Activated naive CD8-positive, alpha-beta T cell treated with anti-CD3 and anti-CD28 coated beads for 36 hours (primary cell): ENCODE results near the gene PTPN6. TPM values are rescaled to one million over a fixed set of nuclear protein-coding genes. Genes with fewer than 3 reads are reported as not detected.
A peak's percentile ranks its signal among the peaks of the same experiment; 100 is the strongest.

Experiments used
- DNase-seq: peaks from one replicate; pipeline ENCODE4 v3.0.0; 2021
- H3K27ac Mint-ChIP-seq: one replicate; pipeline ENCODE4 v1.8.0; 2022; ENCODE audit warnings: mild to moderate bottlenecking, moderate library complexity, mixed read lengths
- H3K27me3 Mint-ChIP-seq: one replicate; pipeline ENCODE4 v1.8.0; 2022; ENCODE audit warnings: mild to moderate bottlenecking, mixed read lengths
- H3K36me3 Mint-ChIP-seq: one replicate; pipeline ENCODE4 v1.8.0; 2021; ENCODE audit warnings: mild to moderate bottlenecking, mixed read lengths
- H3K4me1 Mint-ChIP-seq: one replicate; pipeline ENCODE4 v1.8.0; 2021; ENCODE audit warnings: mixed read lengths
- H3K4me3 Mint-ChIP-seq: one replicate; pipeline ENCODE4 v1.8.0; 2022; ENCODE audit warnings: mild to moderate bottlenecking, moderate library complexity, mixed read lengths
- H3K9me3 Mint-ChIP-seq: one replicate; pipeline ENCODE4 v1.8.0; 2022; ENCODE audit warnings: mixed read lengths
- total RNA-seq, 2 experiments: library from RNA; stranded (reverse); gene quantifications; one replicate each; pipeline ENCODE4 v1.2.3, GENCODE V29; 2021

PTPN6 gene
- total RNA-seq, 2 experiments from 2014 or later = 457 to 467 TPM

DNA sequence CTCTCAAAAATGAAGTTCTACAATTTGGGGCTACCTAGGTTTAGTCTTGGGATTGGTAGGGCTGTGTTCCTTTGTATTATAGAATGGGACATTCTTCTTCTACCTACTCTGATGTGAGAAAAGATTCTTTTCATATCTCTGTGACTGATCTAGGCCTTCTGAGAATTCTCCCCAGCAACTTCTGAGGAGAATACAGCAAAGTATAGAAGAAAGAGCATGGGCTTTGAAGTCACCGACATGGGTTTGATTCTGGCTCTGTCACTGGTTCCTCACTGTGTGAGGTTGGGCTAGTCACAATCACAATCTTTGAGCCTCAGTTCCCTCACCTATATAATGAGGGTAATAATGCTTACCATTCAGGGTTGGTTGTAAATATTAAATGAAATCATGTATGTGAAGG, 18.4 kb upstream of the PTPN6 start:
- Mint-ChIP-seq H3K27ac (peak overlapping the region; percentile 59), H3K9me3 (no peaks in the 10 kb centered on the region), H3K4me1 (peaks cover 66% of the 10 kb centered on the region), H3K27me3 (no peaks in the 10 kb centered on the region), H3K36me3 (peaks cover 32% of the 10 kb centered on the region), H3K4me3 (no peak overlapping the region)
- no peak for DNase-seq

DNA sequence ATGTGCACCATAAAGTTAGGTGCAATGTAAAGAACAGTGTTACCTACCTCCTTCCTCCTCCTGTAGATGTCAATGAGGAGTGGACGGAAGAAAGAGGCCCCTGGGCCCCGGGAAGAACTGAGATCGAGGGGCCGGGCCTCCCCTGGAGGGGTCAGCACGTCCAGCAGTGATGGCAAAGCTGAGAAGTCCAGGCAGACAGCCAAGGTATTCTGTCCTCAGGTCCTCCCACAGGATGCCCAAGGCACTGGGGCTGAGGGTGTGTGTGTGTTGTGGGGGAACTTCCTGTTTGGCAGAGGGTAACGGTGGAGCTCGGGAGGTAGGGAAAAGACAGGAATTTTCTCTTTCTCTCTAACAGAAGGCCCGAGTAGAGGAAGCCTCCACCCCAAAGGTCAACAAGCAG, 17.0 kb upstream of the PTPN6 start:
- Mint-ChIP-seq H3K4me3 (no peak overlapping the region), H3K27me3 (no peaks in the 10 kb centered on the region), H3K4me1 (peaks cover 65% of the 10 kb centered on the region), H3K9me3 (no peaks in the 10 kb centered on the region), H3K36me3 (peaks cover 35% of the 10 kb centered on the region), H3K27ac (peak overlapping the region; percentile 77)
- DNase-seq = no peak

DNA sequence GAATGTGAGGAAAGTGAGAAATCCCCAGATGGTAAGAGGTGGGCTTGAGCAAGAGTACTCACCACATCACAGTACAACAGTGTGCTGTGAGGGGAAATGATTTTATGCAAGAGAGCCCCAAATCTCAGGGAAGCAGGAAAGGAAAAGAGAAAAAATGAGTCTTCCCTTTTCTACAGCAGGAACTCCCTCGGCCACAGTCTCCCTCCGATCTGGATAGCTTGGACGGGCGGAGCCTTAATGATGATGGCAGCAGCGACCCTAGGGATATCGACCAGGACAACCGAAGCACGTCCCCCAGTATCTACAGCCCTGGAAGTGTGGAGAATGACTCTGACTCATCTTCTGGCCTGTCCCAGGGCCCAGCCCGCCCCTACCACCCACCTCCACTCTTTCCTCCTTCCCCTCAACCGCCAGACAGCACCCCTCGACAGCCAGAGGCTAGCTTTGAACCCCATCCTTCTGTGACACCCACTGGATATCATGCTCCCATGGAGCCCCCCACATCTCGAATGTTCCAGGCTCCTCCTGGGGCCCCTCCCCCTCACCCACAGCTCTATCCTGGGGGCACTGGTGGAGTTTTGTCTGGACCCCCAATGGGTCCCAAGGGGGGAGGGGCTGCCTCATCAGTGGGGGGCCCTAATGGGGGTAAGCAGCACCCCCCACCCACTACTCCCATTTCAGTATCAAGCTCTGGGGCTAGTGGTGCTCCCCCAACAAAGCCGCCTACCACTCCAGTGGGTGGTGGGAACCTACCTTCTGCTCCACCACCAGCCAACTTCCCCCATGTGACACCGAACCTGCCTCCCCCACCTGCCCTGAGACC, 15.6 kb upstream of the PTPN6 start:
- Mint-ChIP-seq H3K9me3 (no peaks in the 10 kb centered on the region), H3K27ac (peak overlapping the region; percentile 99), H3K36me3 (peaks cover 41% of the 10 kb centered on the region), H3K4me3 (peak overlapping the region; percentile 96), H3K4me1 (peaks cover 59% of the 10 kb centered on the region), H3K27me3 (no peaks in the 10 kb centered on the region)
- no peak for DNase-seq

DNA sequence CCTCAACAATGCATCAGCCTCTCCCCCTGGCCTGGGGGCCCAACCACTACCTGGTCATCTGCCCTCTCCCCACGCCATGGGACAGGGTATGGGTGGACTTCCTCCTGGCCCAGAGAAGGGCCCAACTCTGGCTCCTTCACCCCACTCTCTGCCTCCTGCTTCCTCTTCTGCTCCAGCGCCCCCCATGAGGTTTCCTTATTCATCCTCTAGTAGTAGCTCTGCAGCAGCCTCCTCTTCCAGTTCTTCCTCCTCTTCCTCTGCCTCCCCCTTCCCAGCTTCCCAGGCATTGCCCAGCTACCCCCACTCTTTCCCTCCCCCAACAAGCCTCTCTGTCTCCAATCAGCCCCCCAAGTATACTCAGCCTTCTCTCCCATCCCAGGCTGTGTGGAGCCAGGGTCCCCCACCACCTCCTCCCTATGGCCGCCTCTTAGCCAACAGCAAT, 14.9 kb upstream of the PTPN6 start:
- Mint-ChIP-seq H3K36me3 (peaks cover 41% of the 10 kb centered on the region), H3K4me1 (peaks cover 54% of the 10 kb centered on the region), H3K4me3 (peak overlapping the region; percentile 96), H3K9me3 (no peaks in the 10 kb centered on the region), H3K27me3 (no peaks in the 10 kb centered on the region), H3K27ac (peak overlapping the region; percentile 99)
- DNase-seq = no peak

DNA sequence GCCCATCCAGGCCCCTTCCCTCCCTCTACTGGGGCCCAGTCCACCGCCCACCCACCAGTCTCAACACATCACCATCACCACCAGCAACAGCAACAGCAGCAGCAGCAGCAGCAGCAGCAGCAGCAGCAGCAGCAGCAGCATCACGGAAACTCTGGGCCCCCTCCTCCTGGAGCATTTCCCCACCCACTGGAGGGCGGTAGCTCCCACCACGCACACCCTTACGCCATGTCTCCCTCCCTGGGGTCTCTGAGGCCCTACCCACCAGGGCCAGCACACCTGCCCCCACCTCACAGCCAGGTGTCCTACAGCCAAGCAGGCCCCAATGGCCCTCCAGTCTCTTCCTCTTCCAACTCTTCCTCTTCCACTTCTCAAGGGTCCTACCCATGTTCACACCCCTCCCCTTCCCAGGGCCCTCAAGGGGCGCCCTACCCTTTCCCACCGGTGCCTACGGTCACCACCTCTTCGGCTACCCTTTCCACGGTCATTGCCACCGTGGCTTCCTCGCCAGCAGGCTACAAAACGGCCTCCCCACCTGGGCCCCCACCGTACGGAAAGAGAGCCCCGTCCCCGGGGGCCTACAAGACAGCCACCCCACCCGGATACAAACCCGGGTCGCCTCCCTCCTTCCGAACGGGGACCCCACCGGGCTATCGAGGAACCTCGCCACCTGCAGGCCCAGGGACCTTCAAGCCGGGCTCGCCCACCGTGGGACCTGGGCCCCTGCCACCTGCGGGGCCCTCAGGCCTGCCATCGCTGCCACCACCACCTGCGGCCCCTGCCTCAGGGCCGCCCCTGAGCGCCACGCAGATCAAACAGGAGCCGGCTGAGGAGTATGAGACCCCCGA, 14.3 kb upstream of the PTPN6 start:
- H3K4me1 Mint-ChIP-seq = peaks cover 52% of the 10 kb centered on the region
- peaks cover 41% of the 10 kb centered on the region for H3K36me3 Mint-ChIP-seq

DNA sequence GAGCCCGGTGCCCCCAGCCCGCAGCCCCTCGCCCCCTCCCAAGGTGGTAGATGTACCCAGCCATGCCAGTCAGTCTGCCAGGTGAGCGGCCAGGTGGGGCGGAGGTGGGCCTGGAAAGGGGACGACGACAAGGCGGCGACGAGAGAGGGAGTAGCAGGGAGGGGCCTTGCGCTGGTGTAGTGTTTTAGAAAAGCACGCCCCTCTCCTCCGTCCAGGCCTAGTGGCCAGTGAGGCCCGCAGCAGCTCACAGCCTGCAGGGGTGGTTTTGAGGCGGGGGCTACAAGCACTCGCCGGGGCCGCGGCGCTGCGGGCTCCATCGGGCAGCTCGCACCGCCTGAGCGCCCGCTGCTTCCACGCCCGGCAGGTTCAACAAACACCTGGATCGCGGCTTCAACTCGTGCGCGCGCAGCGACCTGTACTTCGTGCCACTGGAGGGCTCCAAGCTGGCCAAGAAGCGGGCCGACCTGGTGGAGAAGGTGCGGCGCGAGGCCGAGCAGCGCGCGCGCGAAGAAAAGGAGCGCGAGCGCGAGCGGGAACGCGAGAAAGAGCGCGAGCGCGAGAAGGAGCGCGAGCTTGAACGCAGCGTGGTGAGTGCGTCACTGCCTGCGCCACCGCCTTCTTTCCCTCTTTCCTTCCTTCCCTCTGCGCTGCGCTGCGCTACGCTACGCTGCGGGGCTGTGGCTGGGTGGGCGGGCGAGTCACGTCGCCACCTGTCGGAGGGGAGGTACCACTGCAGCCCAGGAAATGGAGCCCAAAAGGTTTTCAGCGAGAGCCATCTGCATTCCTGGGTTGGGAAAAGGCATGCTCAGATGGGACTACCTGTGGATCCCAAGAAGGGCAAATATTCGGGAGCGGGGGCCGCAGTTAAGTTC, 13.4 kb upstream of the PTPN6 start:
- peak; percentile 94 for DNase-seq
- Mint-ChIP-seq H3K27me3 (no peaks in the 10 kb centered on the region), H3K36me3 (peaks cover 40% of the 10 kb centered on the region), H3K4me1 (peaks cover 52% of the 10 kb centered on the region), H3K4me3 (peak overlapping the region; percentile 96), H3K9me3 (no peaks in the 10 kb centered on the region), H3K27ac (peak overlapping the region; percentile 99)

More for the DNA sequence above, 14.3 kb upstream of the PTPN6 start:
- Mint-ChIP-seq H3K9me3 (no peaks in the 10 kb centered on the region), H3K27me3 (no peaks in the 10 kb centered on the region), H3K27ac (peak overlapping the region; percentile 99), H3K4me3 (peak overlapping the region; percentile 96)
- peak; percentile 84 for DNase-seq

DNA sequence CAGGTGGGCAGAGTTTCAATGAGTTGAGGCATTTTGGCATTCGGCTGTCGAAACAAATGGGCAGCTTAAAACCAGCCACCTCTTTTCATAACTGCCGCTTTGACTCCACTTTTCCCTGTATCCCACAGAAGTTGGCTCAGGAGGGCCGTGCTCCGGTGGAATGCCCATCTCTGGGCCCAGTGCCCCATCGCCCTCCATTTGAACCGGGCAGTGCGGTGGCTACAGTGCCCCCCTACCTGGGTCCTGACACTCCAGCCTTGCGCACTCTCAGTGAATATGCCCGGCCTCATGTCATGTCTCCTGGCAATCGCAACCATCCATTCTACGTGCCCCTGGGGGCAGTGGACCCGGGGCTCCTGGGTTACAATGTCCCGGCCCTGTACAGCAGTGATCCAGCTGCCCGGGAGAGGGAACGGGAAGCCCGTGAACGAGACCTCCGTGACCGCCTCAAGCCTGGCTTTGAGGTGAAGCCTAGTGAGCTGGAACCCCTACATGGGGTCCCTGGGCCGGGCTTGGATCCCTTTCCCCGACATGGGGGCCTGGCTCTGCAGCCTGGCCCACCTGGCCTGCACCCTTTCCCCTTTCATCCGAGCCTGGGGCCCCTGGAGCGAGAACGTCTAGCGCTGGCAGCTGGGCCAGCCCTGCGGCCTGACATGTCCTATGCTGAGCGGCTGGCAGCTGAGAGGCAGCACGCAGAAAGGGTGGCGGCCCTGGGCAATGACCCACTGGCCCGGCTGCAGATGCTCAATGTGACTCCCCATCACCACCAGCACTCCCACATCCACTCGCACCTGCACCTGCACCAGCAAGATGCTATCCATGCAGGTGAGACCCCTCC, 12.6 kb upstream of the PTPN6 start:
- Mint-ChIP-seq H3K36me3 (peaks cover 38% of the 10 kb centered on the region), H3K27me3 (no peaks in the 10 kb centered on the region)
- no peak for DNase-seq

DNA sequence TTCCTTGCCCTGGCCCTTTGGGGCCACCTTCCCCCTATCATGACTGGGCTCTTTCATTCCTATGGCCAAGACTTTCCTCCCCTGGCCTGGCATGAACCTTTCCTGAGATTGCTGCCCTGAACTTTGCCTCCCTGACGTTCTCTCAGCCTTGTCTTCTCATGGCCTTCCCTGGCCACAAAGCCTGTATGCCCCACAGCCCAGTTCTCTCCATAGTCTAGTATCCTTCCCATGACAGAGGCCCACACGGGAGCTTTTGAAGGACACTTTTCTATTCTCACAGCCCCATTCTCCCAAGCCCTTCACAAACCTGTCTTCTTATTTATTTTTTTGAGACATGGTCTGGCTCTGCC, 12.0 kb upstream of the PTPN6 start:
- H3K4me1 Mint-ChIP-seq = peaks cover 48% of the 10 kb centered on the region
- DNase-seq = no peak
- peaks cover 35% of the 10 kb centered on the region for H3K36me3 Mint-ChIP-seq
- no peaks in the 10 kb centered on the region for H3K9me3 Mint-ChIP-seq
- H3K27ac Mint-ChIP-seq = peak overlapping the region; percentile 99
- H3K4me3 Mint-ChIP-seq = peak overlapping the region; percentile 60
- peaks cover 4% of the 10 kb centered on the region for H3K27me3 Mint-ChIP-seq

More for the DNA sequence above, 12.6 kb upstream of the PTPN6 start:
- peak overlapping the region; percentile 96 for H3K4me3 Mint-ChIP-seq
- no peaks in the 10 kb centered on the region for H3K9me3 Mint-ChIP-seq
- H3K4me1 Mint-ChIP-seq = peaks cover 51% of the 10 kb centered on the region
- peak overlapping the region; percentile 99 for H3K27ac Mint-ChIP-seq

DNA sequence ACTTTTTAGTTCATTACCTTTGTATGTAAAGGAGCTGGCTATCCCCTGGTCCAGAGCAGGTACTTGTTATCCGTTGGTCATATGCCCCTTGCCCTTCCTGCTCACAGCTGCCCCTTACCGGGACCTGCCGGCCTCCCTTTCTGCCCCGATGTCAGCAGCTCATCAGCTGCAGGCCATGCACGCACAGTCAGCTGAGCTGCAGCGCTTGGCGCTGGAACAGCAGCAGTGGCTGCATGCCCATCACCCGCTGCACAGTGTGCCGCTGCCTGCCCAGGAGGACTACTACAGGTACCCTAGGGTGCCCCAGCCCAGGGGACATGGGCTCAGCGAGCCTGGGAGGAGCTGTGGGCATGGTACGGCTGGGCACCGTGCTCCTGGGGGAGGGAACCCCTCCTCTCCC, 9.9 kb upstream of the PTPN6 start:
- H3K27ac Mint-ChIP-seq = no peak overlapping the region
- no peak for DNase-seq
- H3K27me3 Mint-ChIP-seq = peaks cover 4% of the 10 kb centered on the region
- peaks cover 43% of the 10 kb centered on the region for H3K4me1 Mint-ChIP-seq
- H3K36me3 Mint-ChIP-seq = peaks cover 30% of the 10 kb centered on the region
- H3K9me3 Mint-ChIP-seq = no peaks in the 10 kb centered on the region
- no peak overlapping the region for H3K4me3 Mint-ChIP-seq

DNA sequence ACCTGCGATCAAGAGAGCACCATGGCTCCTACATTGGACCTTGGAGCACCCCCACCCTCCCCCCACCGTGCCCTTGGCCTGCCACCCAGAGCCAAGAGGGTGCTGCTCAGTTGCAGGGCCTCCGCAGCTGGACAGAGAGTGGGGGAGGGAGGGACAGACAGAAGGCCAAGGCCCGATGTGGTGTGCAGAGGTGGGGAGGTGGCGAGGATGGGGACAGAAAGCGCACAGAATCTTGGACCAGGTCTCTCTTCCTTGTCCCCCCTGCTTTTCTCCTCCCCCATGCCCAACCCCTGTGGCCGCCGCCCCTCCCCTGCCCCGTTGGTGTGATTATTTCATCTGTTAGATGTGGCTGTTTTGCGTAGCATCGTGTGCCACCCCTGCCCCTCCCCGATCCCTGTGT, 9.4 kb upstream of the PTPN6 start:
- Mint-ChIP-seq H3K36me3 (peaks cover 25% of the 10 kb centered on the region), H3K4me1 (peaks cover 39% of the 10 kb centered on the region), H3K27ac (no peak overlapping the region), H3K27me3 (peaks cover 4% of the 10 kb centered on the region), H3K9me3 (no peaks in the 10 kb centered on the region), H3K4me3 (no peak overlapping the region)
- no peak for DNase-seq

DNA sequence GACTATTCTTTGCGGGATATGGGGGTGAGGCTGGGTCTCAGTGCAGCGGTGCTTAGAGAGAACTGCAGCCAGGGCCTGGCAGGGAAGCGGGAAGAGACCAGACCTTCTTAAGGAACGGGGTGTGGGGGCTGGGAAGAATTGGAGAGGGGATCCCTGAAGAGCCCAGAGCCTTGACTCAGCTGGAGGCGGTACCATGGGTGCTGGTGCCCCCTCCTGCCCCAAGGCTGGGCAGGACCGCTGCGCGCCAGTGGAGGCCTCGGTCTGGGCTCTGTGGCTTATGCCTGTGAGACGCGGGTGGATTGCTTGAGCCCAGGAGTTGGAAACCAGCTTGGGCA, 8.9 kb upstream of the PTPN6 start:
- Mint-ChIP-seq H3K9me3 (no peaks in the 10 kb centered on the region), H3K36me3 (peaks cover 22% of the 10 kb centered on the region), H3K4me3 (no peak overlapping the region), H3K27me3 (peaks cover 4% of the 10 kb centered on the region), H3K4me1 (peaks cover 41% of the 10 kb centered on the region), H3K27ac (peak overlapping the region; percentile 93)
- DNase-seq = no peak

DNA sequence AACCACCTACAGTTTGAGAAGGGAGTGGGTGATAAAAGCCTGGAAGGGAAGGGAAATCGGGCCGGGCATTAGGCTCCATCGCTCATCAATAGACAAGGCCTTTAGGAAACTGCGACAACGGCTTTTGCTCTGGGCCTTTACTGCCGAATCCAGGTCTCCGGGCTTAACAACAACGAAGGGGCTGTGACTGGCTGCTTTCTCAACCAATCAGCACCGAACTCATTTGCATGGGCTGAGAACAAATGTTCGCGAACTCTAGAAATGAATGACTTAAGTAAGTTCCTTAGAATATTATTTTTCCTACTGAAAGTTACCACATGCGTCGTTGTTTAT, 7.8 kb upstream of the PTPN6 start:
- H3K4me3 Mint-ChIP-seq = peak overlapping the region; percentile 84
- DNase-seq = peak; percentile 75
- H3K4me1 Mint-ChIP-seq = peaks cover 50% of the 10 kb centered on the region
- H3K9me3 Mint-ChIP-seq = no peaks in the 10 kb centered on the region
- peaks cover 4% of the 10 kb centered on the region for H3K27me3 Mint-ChIP-seq
- H3K27ac Mint-ChIP-seq = peak overlapping the region; percentile 93
- peaks cover 20% of the 10 kb centered on the region for H3K36me3 Mint-ChIP-seq

DNA sequence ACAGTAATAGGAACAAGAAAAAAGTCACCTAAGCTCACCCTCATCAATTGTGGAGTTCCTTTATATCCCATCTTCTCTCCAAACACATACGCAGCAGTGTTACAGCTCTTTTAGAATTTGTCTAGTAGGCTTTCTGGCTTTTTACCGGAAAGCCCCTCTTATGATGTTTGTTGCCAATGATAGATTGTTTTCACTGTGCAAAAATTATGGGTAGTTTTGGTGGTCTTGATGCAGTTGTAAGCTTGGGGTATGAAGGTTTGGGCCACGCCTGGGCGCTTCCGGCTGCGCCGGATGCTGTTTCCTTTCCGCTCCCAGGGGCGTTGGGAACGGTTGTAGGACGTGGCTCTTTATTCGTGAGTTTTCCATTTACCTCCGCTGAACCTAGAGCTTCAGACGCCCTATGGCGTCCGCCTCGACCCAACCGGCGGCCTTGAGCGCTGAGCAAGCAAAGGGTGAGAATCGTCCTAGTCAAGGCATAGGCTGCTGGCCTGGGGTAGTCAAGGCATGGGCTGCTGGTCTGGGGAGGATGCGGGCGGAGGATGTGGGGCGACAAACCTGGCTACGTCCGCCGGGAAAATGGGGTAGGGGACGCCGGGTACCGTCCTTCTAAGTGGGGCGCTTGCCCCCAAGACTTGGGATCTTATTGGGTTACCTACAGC, 7.3 kb upstream of the PTPN6 start, which contains the start of the genes C12orf57 and RNU7-1:
TSS of gene C12orf57 (plus strand) at position 301 of the 659 bp plus-strand sequence. CDS start at position 401, 100 bp downstream.
TSS of gene RNU7-1 (plus strand) at position 95 of the 659 bp plus-strand sequence.
- H3K4me1 Mint-ChIP-seq = peaks cover 53% of the 10 kb centered on the region
- H3K27me3 Mint-ChIP-seq = peaks cover 4% of the 10 kb centered on the region
- H3K9me3 Mint-ChIP-seq = no peaks in the 10 kb centered on the region
- H3K36me3 Mint-ChIP-seq = peaks cover 20% of the 10 kb centered on the region
- H3K4me3 Mint-ChIP-seq = peak within 1 kb of the TSS; percentile 84
- peak within 1 kb of the TSS; percentile 93 for H3K27ac Mint-ChIP-seq
- DNase-seq = peak; percentile 89
